ENCODE results near the gene APMAP. TPM values are rescaled to one million over a fixed set of nuclear protein-coding genes. Genes with fewer than 3 reads are reported as not detected.

APMAP gene
- total and polyA plus RNA-seq, 4 donors: 132 to 378 (median 234) TPM

DNA sequence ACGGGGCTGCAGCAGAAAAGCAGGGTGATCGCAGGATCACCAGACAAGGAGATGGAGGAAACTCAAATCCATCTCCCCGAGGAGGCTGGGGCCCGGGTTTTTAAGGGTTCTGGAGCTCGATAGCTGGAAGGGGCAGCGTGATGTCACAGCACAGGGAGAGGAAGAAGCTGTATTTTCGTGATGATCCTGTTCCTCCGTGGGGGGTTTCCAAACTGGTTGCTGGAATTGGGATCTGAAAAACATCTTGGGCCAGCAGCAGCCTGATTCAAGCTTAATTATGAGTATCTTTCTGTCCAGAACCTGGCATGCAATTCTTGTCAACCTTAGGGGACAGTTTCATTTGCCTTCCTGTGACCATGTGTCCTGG lies 39.4 kb downstream of the APMAP start:
- no peak overlapping the region for H3K9ac ChIP-seq (ENCODE audit: low read depth in 1 of 2, low read length in 2 of 2)
- WGBS: 64% methylated on average over 8 of the region's 8 CpGs
- H3K27ac ChIP-seq (ENCODE audit: low read depth in 1 of 2, low read length in 2 of 2): no peak overlapping the region
- no peak for DNase-seq (ENCODE audit: low spot score)
- H3K9me3 ChIP-seq (ENCODE audit: control insufficient read depth in 4 of 4, low read length in 3 of 4): no peaks in the 10 kb centered on the region
- H3K27me3 ChIP-seq (ENCODE audit: control insufficient read depth in 4 of 4, insufficient read depth in 4 of 4, low read length in 3 of 4): no peaks in the 10 kb centered on the region
- no peak overlapping the region for H3K4me3 ChIP-seq (ENCODE audit: low read depth in 1 of 3, low read length in 3 of 3)
- TF ChIP-seq RXRA (IDR thresholded peaks at IDR 0.05) (no peak), YY1 (IDR thresholded peaks at IDR 0.05) (no peak), NR2F2 (IDR thresholded peaks at IDR 0.05) (no peak), TAF1 (conservative IDR thresholded peaks at IDR 0.05) (no peak), SP1 (IDR thresholded peaks at IDR 0.05) (no peak), FOXA2 (IDR thresholded peaks at IDR 0.05) (no peak), EGR1 (IDR thresholded peaks at IDR 0.05; ENCODE audit: low read depth in 2 of 2) (no peak), ZBTB33 (IDR thresholded peaks at IDR 0.05) (no peak), GABPA (IDR thresholded peaks at IDR 0.05 in 1 of 2, conservative IDR thresholded peaks at IDR 0.05 in 1 of 2) (no peak)
- peaks cover 0 to 27% (median 17%) of the 10 kb centered on the region in 4 donors for H3K4me1 ChIP-seq (ENCODE audit: control insufficient read depth in 4 of 4, insufficient read depth in 4 of 4, low read length in 3 of 4)
- peaks cover 8 to 18% (median 13%) of the 10 kb centered on the region in 4 donors for H3K36me3 ChIP-seq (ENCODE audit: control insufficient read depth in 4 of 4, insufficient read depth in 3 of 4, low read depth in 1 of 4, low read length in 3 of 4)

DNA sequence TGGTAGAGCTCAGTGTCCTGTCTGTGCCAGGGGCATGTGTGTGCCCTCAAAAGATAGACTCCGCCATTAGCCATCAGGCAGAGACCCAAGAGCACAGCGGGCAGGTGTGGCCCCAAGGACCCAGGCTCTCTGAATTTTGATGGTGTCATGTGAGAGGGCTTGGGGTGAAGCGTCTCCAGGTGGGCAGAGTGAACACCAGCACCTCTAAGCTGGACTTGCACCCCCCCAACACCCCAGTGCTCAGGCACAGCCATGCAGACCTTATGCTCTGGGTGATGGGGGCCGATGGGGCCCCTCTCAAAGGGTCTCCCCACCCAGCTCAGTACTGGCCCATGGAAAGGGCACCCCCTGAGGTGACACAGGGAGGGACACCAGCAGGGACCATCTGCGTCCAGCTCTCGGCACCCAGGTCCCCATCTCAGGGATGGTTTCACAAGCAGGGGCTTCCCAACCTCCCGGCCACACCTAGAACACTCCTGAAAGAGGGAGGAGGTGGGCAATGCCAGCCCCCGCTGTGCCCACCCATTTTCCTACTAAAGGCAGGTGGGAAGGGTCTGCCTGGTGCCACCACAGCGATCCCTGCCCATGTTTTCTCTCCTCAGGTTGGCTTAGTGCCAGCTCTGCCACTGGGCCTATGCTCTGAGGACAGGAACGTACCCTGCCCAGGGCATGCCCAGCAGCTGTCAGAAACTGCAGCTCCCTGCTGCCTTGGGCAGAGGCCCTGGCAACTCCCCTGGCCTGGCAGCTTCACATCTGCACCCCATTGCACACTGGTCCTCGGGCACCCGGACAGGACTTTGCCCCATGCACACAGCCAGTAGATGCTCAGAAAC lies 40.0 kb downstream of the APMAP start:
- 63% methylated on average over 12 of the region's 12 CpGs for WGBS
- peak overlapping the region in 1 of 2 donors; percentile 22 for H3K9ac ChIP-seq (ENCODE audit: low read depth in 1 of 2, low read length in 2 of 2)
- H3K36me3 ChIP-seq (ENCODE audit: control insufficient read depth in 4 of 4, insufficient read depth in 3 of 4, low read depth in 1 of 4, low read length in 3 of 4): peaks cover 8 to 13% (median 10%) of the 10 kb centered on the region in 4 donors
- peak overlapping the region in 1 of 2 donors; percentile 6 for H3K27ac ChIP-seq (ENCODE audit: low read depth in 1 of 2, low read length in 2 of 2)
- DNase-seq (ENCODE audit: low spot score): peak; percentile 33
- H3K4me1 ChIP-seq (ENCODE audit: control insufficient read depth in 4 of 4, insufficient read depth in 4 of 4, low read length in 3 of 4): peaks cover 0 to 27% (median 17%) of the 10 kb centered on the region in 4 donors
- no peak overlapping the region for H3K4me3 ChIP-seq (ENCODE audit: low read depth in 1 of 3, low read length in 3 of 3)
- TF ChIP-seq JUND (IDR thresholded peaks at IDR 0.05): no peak
- TF ChIP-seq RXRA (IDR thresholded peaks at IDR 0.05): peak; percentile 27 to 54
- peak in 1 of 2 donors; percentile 38 for TF ChIP-seq RAD21 (IDR thresholded peaks at IDR 0.05)
- TF ChIP-seq, protein P1, sequence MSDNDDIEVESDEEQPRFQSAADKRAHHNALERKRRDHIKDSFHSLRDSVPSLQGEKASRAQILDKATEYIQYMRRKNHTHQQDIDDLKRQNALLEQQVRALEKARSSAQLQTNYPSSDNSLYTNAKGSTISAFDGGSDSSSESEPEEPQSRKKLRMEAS (IDR thresholded peaks at IDR 0.05): peak; percentile 38
- no peak for TF ChIP-seq TAF1 (conservative IDR thresholded peaks at IDR 0.05)
- TF ChIP-seq SP1 (IDR thresholded peaks at IDR 0.05): peak; percentile 58
- peak; percentile 61 for TF ChIP-seq HNF4G (IDR thresholded peaks at IDR 0.05)
- TF ChIP-seq YY1 (IDR thresholded peaks at IDR 0.05): no peak
- TF ChIP-seq FOXA1 (IDR thresholded peaks at IDR 0.05): no peak
- peak; percentile 85 for TF ChIP-seq HNF4A (conservative IDR thresholded peaks at IDR 0.05)
- no peaks in the 10 kb centered on the region for H3K9me3 ChIP-seq (ENCODE audit: control insufficient read depth in 4 of 4, low read length in 3 of 4)
- no peaks in the 10 kb centered on the region for H3K27me3 ChIP-seq (ENCODE audit: control insufficient read depth in 4 of 4, insufficient read depth in 4 of 4, low read length in 3 of 4)

- Histone ChIP-seq H3K4me3 (ENCODE audit: low read depth in 1 of 3, low read length in 3 of 3) (no peak overlapping the region), H3K27me3 (ENCODE audit: control insufficient read depth in 4 of 4, insufficient read depth in 4 of 4, low read length in 3 of 4) (no peaks in the 10 kb centered on the region), H3K9me3 (ENCODE audit: control insufficient read depth in 4 of 4, low read length in 3 of 4) (no peaks in the 10 kb centered on the region), H3K9ac (ENCODE audit: low read depth in 1 of 2, low read length in 2 of 2) (no peak overlapping the region), H3K36me3 (ENCODE audit: control insufficient read depth in 4 of 4, insufficient read depth in 3 of 4, low read depth in 1 of 4, low read length in 3 of 4) (peaks cover 2 to 8% (median 6%) of the 10 kb centered on the region in 4 donors), H3K27ac (ENCODE audit: low read depth in 1 of 2, low read length in 2 of 2) (peak overlapping the region in 1 of 2 donors; percentile 54), H3K4me1 (ENCODE audit: control insufficient read depth in 4 of 4, insufficient read depth in 4 of 4, low read length in 3 of 4) (peaks cover 0 to 26% (median 17%) of the 10 kb centered on the region in 4 donors)
- peak; percentile 27 for DNase-seq (ENCODE audit: low spot score)
- TF ChIP-seq HNF4A (conservative IDR thresholded peaks at IDR 0.05): peak in 1 of 2 donors; percentile 29
- TF ChIP-seq, protein P2, sequence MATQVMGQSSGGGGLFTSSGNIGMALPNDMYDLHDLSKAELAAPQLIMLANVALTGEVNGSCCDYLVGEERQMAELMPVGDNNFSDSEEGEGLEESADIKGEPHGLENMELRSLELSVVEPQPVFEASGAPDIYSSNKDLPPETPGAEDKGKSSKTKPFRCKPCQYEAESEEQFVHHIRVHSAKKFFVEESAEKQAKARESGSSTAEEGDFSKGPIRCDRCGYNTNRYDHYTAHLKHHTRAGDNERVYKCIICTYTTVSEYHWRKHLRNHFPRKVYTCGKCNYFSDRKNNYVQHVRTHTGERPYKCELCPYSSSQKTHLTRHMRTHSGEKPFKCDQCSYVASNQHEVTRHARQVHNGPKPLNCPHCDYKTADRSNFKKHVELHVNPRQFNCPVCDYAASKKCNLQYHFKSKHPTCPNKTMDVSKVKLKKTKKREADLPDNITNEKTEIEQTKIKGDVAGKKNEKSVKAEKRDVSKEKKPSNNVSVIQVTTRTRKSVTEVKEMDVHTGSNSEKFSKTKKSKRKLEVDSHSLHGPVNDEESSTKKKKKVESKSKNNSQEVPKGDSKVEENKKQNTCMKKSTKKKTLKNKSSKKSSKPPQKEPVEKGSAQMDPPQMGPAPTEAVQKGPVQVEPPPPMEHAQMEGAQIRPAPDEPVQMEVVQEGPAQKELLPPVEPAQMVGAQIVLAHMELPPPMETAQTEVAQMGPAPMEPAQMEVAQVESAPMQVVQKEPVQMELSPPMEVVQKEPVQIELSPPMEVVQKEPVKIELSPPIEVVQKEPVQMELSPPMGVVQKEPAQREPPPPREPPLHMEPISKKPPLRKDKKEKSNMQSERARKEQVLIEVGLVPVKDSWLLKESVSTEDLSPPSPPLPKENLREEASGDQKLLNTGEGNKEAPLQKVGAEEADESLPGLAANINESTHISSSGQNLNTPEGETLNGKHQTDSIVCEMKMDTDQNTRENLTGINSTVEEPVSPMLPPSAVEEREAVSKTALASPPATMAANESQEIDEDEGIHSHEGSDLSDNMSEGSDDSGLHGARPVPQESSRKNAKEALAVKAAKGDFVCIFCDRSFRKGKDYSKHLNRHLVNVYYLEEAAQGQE (IDR thresholded peaks at IDR 0.05): no peak
- TF ChIP-seq, protein P1 (IDR thresholded peaks at IDR 0.05): no peak
- TF ChIP-seq FOXA1 (IDR thresholded peaks at IDR 0.05): no peak
- no peak for TF ChIP-seq ATF3 (IDR thresholded peaks at IDR 0.05)
- peak in 1 of 2 donors; percentile 37 for TF ChIP-seq RXRA (IDR thresholded peaks at IDR 0.05)
- no peak for TF ChIP-seq ZBTB33 (IDR thresholded peaks at IDR 0.05)
- WGBS: 54% methylated on average over 11 of the region's 11 CpGs
Measured at GRCh38 chr20:24951536-24952083, 40.9 kb downstream of the APMAP start.

Measured in liver (tissue), 9 donors.